SH-SY5Y (cell line): Measurements from ENCODE around the gene HOXA9.

ENCODE experiments used
- GATA2 ChIP-seq: IDR thresholded peaks from 2 replicates; pipeline ENCODE4 v1.6.1; 2011; ENCODE audit warnings: mild to moderate bottlenecking, low read depth, low read length
- GATA3 ChIP-seq: IDR thresholded peaks from 2 replicates; pipeline ENCODE4 v1.6.1; 2011; ENCODE audit warnings: low read depth, mild to moderate bottlenecking, low read length, moderate library complexity

HOXA9 gene

DNA sequence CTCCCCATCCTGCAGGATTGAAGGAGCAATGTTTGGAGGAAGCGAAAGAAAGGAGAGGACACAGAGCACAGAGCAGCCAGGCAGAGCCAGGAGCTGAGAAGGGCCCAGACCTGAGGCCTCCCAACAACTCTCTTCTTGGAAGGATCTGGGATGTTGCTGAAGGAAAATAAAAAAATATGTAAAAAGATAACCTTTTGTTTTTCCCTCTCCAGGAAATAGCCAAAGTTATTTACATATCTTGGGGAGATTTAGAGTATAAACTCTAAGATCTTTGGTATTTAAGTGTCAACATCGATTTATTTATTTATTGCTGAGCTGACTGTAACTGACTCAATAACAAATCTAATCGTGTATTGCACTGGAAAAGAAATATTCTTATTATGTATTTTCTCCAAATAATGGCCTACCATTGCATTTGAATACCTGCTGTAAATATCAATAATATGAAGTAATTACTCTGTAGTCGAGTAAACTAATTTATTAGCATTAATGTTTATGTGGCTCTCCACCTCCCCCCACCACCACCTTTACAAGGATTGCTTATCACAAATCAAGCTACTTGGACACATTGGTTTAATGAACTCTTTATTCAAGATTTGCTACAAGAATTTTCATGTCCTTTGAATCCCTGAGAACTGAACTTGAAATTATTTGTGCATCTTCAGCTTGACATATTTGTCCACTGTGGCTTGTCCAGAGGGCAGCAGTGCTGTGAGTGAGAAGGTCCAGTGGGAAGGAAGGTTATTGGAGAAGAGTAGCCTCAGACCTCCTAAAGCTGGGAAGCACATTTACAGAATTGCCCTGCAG is 21.5 kb upstream of the HOXA9 start:
- TF ChIP-seq GATA2, result no peak
- TF ChIP-seq GATA3, result no peak

DNA sequence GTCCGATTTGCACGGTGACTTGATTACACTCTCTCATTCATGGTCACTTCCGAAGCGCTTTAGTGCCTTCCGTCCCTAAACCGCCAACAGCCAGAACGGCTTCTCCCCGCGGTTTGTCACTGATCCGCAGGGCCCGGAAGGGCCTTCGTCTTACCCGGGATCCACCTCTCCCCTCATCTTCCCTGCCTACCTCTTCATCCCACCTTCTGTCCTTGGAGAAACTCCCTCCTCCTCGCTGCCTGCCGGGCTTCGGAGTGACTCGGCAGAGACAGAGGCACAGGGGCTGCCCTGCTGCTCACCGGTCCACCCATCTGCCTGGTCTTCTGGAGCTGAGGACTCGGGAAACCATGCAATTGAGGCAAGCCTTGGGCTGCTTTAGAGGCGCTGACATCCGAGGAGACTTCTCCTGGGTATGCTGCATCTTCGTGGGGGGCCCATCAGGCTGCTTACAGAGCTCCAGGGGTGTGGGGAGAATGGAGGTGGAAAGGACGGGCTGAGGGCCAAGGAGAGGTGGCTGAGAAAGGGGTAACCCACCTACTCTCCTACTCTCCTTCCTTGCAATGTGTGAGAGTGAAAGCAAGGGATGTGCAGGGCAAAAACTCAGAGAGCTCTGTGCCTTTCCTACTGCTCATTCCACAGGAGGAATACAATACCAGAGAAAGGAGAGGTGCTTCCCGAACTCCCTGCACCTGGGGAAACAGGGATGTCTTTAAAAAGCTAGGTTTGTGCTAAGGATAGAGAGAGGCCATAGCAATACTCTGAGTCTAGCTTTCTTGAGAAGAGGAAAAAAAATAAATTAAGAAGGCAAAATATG is 20.7 kb upstream of the HOXA9 start:
- TF ChIP-seq GATA3, result no peak
- TF ChIP-seq GATA2, result no peak

DNA sequence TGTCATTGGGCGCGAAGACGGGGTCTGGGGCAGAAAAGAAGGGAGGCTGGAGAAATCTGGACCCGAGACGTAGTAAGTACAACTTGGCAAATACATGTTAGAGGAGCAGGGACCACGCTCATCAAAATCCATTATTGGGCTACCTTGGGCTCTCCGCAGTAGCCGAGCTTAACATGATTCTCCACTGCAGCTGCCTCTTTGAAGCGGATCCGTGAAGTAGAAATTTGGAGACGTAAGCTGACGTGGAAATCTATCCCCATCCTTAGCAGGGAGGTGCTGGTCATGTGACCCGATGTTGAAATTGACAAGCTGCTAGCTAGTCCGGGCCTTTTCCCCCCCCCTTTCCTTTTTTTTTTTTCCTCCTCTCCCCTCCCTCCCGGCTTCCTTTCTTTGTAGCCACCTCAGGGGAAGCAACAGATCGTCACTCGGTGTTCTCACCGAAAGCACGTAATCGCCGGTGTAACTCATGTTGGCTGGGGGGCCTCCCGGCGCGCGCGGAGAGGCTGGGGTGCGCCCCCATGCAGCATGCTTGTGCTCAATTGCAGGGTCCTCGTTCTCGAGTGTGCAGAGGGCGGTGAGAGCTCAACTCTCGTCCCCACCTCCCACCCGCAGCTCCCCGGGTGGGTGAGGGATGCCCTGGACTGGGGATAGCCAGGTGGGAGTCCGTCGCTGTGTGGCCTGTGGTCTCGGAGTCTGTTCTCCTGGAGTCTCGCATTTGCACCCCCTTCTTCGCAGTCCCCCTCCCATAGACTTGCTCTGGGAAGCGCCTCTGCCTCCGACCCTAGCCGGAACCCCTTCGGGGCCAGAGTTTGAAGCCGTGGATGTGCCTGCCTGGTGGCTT is 19.9 kb upstream of the HOXA9 start, which contains the start of gene HOXA11:
HOXA11 (minus strand) TSS at position 220 of the 841 bp plus-strand sequence; CDS start at position 132, 88 bp downstream.
- no peak for TF ChIP-seq GATA3
- no peak for TF ChIP-seq GATA2

DNA sequence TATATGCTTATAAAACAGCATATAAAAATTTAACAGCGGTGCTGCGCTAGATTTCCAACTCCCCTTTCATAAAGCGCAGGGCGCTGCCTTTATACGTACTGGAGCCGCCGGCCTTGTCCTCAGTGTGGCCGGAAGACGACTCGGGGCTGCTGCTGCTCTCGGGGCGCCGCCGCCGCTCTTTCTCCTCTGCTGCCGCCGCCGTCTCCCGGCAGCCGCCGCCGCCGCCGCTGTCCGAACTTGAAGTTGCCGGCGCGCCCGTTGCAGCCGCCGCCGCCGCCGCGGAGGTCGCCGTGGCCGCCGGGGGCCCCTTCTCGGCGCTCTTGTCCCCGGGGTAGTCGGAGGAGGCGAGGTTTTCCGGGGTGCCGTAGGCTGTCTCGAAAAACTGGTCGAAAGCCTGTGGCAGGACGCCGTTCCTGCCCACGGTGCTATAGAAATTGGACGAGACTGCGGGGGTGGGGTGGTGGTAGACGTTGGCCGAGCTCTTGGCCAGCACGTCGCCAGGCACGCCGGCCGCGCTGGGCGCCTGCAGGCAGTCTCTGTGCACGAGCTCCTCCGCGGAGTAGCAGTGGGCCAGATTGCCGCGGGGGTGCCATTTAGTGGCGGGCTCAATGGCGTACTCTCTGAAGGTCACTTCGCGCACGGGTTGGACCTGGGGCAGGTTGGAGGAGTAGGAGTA is 19.1 kb upstream of the HOXA9 start:
- TF ChIP-seq GATA2 (no peak), GATA3 (no peak)

DNA sequence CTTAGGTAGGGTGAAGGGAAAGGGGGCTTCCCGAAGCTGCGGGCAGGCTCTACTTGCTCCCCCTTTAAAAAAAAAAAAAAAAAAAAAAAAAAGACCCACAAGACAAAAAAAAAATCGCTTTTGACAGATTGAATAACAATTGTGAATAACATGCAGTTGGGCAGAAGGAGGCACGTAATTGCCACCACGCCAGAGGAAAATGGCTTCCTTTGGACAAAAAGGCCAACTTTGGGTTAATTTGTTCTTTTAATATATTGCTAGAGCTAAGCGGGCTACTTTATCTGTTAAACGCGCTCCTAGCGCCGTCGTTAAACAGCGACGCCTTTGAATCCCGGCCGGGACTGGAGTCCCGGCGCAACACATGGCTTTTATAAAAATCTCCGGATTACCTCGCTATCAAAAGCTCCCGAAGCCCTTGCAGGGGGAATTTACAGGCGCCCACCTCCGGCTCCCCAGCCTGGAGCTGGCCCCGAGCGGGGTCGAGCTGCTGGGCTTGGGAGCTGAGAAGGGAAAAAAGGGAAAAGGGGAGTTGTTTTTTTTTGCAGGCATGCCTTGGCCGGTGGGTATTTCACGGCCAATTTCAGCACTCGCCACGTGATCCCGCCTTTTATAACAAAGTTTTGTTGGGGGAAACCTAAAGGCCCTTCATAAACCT is 18.5 kb upstream of the HOXA9 start:
- TF ChIP-seq GATA3 (no peak), GATA2 (no peak)

DNA sequence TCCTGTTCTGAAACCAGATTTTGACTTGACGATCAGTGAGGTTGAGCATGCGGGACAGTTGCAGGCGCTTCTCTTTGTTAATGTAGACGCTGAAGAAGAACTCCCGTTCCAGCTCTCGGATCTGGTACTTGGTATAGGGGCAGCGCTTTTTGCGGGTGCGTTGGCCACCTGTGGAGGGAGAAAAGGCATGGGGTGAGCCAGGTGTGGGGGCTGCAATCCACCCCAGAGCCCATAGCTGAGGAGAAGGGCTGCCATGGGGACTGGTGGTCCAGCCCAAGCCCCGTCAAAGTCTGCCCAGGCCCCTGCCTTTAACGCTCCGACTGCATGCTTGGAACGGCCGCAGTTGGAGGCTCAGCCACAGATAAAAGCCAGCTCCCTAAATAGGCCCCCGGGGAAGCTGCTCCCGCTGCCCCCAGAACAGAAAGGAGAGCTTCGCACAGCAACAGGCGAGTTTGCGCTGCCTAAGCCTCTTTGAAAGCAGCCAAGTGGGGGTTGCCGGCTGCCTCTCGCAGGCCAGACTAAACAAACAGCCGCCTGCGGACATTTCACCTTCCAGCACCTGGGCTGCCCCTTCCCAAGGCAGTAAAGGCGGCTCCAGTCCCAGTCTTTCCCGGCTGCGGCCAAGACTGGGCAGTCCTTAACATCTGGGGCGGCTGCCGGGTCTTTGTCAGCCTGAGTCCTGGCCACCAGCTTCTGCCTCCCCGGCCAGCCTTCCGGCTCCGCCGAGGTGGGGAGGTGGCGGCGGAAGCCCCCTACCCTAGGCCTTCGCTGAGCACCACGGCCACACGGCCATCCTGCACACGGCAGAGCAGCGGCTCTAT is 17.7 kb upstream of the HOXA9 start:
- no peak for TF ChIP-seq GATA3
- TF ChIP-seq GATA2, result no peak

DNA sequence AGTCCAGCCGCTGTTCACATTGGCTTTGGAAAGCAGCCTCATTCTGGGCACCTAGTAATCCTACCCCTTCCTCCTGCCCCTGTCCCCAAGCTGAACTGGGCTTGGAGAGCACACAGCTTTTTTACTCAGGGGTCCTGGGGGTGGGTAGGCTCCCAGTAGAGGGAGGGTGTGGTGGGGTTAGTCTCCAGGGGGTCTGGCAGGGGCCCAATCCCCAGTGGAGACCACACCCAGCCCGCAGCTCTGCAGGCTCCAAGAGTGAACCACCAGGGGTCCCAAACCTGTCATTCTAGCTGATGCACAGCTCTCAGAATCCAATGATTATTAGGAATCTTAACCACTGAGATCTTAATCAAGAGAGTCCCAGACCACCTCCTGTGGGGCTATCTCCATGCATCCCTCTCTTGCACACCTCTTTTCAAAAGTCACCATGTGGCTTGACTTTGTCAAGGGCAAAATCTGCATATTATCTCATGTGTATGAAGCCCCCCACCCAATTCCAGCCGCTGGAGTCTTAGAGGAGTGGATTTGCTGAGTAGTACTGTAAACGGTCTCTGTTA is 17.0 kb upstream of the HOXA9 start:
- TF ChIP-seq GATA3, result no peak
- TF ChIP-seq GATA2, result no peak

DNA sequence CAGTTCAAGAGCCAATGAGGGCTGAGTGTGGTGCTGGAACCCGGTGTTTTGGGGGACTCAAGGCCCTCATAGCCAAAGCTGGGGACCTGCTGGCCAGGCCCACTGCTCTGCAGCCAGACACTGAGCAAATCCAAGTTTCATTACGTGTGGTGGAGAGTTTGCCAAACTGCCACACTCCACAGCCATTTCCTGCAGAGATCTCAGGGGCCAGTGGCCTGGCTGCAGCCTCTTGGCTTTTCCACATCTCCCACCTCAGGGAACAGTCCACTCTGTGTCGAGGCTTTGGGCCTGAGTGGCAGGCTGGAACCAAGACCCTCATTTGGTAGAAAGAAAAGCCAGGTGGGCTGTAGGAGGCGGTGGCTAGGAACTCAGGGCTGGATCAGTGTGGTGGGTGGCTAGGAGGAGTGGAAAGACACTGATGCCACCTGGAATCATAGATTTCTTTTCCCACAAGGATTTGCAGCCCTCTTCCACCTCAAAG is 16.5 kb upstream of the HOXA9 start:
- TF ChIP-seq GATA2 (no peak), GATA3 (no peak)

DNA sequence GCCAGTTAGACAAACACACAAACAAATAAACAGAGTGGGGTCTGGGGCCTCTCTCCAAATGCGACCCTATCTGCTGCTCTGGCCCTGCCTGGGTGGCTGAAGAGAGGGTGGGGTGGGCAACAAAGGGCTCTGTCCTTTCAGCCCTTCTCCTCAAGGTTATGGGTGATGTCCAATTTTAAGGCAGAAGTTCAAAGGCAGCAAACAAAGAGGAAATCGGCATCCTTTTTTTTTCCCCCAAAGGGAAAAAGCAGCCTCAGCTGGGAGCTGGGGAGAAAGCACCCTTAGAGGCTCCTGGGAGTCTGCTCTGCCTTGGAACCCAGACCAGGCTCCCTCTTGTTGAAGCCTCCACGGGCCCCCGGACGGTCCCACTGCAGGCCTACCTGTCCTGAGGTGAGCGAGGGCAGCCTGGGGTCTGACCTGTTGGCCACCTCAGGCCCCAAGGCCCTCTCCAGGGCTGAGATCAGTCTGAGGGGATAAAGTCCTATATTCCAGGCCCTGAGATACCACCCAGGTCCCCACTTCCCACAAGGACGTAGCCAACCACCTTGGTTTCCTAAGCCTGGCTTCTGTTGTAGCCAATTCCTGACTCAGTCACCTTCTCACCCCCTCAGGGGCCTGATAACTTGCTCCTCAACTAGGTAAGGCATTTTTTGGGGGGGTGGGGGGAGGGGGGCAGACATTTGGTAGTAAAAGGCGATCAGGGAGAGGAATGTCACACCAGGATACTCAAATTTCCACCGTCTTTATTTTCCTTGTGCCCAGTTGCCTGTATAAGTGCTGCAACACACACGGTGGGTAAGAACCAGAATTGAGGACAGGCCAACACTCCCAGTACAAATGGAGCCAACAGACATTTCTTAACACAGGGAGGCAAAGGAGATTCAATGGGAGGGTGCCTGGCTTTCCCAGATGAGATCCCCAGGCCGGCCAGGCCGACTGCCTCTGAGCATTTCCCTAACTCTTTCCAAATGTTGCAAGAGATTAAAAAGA is 15.4 kb upstream of the HOXA9 start:
- TF ChIP-seq GATA3, result no peak
- no peak for TF ChIP-seq GATA2

DNA sequence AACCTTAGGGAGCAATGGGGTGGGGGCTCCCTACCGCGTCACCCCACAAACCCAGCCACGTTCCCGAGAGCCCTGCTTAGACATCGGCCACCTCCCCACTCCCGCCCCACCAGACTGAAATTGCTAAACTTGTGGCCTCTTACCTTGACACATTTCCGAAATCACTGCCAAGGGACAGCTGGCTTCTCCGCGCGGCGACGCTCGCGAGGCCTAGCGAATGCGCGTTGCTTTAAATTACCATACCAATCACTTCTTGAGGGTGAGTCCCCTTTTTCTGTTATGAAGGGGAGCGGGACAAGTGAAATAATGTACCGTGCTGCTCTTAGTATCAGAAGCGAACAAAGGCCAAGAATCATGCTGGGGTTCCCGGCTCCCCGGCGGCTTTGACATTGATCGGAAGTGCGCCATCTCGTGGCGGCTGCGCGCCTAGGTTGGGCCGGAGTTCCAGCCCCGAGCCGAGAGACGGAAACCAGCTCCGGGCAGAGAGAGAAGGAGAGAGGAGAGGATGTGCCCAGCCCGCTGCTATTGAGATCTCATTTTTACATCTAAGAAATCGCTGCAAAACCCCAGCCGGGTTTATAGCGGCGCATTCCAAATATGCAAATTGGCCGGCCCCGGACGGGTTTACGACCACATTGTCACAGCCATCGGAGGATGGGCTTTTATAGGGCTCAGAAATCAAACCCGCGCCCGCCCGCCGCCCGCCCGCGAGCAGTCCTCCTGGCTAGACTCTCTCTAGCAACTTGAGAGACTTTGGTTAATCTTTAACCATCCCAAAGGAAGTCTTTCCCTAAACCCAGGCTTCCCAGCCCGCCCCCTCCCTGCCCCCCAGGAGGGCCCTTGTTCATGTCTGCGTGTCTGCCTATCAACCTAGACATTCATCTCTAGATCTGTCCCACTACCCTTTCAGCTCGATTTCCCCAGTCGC is 14.4 kb upstream of the HOXA9 start:
- TF ChIP-seq GATA2 (no peak), GATA3 (no peak)
